Activated T-cell treated with anti-CD3 and anti-CD28 coated beads, Interleukin-2, amount 50 U/mL, for 48 hours (primary cell): Measurements from ENCODE around the gene ANO3.
"Not testable (repeated sequence)": the region's sequence is repeated elsewhere in the genome, so short reads cannot be mapped to it uniquely, and the experiment has no call there.

ENCODE experiments used
- DNase-seq, 2 experiments: peaks; one replicate each; pipeline ENCODE4 v3.0.0-alpha.2; 2020

The ANO3 gene

GRCh38 chr11:26579683-26580082 is 247.8 kb downstream of the ANO3 start:
- DNase-seq: no peak

GRCh38 chr11:26580929-26581328 is 249.0 kb downstream of the ANO3 start:
- no peak for DNase-seq

- no peak for DNase-seq
Observed at GRCh38 chr11:26583550-26583949, 251.6 kb downstream of the ANO3 start.

- DNase-seq: no peak
Observed at GRCh38 chr11:26584818-26585217, 252.9 kb downstream of the ANO3 start.

- no peak for DNase-seq
Observed at GRCh38 chr11:26587073-26587472, 255.1 kb downstream of the ANO3 start.

GRCh38 chr11:26593691-26594090 is 261.8 kb downstream of the ANO3 start:
- DNase-seq: no peak

- DNase-seq: not testable (repeated sequence)
Observed at GRCh38 chr11:26595207-26595865, 263.4 kb downstream of the ANO3 start.

GRCh38 chr11:26597049-26597689 is 265.2 kb downstream of the ANO3 start:
- not testable (repeated sequence) for DNase-seq

GRCh38 chr11:26597899-26598298 is 266.0 kb downstream of the ANO3 start:
- DNase-seq: no peak

GRCh38 chr11:26599425-26599824 is 267.5 kb downstream of the ANO3 start:
- DNase-seq: no peak

- no peak for DNase-seq
Observed at GRCh38 chr11:26599876-26600434, 268.0 kb downstream of the ANO3 start.

- DNase-seq: no peak
Observed at GRCh38 chr11:26607725-26608506, 276.0 kb downstream of the ANO3 start.

GRCh38 chr11:26608507-26609146 is 276.7 kb downstream of the ANO3 start:
- no peak for DNase-seq

GRCh38 chr11:26613759-26614158 is 281.8 kb downstream of the ANO3 start:
- DNase-seq: no peak

- no peak for DNase-seq
Observed at GRCh38 chr11:26618441-26618840, 286.5 kb downstream of the ANO3 start.

GRCh38 chr11:26620282-26621045 is 288.5 kb downstream of the ANO3 start:
- no peak for DNase-seq

- DNase-seq: no peak
Observed at GRCh38 chr11:26621132-26621531, 289.2 kb downstream of the ANO3 start.

- DNase-seq: no peak
Observed at GRCh38 chr11:26622181-26622580, 290.3 kb downstream of the ANO3 start.

GRCh38 chr11:26623076-26623659 is 291.2 kb downstream of the ANO3 start:
- DNase-seq: no peak

- DNase-seq: no peak
Observed at GRCh38 chr11:26626346-26626745, 294.4 kb downstream of the ANO3 start.

- no peak for DNase-seq
Observed at GRCh38 chr11:26632691-26633159, 300.8 kb downstream of the ANO3 start.

GRCh38 chr11:26643314-26643713 is 311.4 kb downstream of the ANO3 start:
- DNase-seq: not testable (repeated sequence)
